Nephron (organoid): Measurements from ENCODE around the gene ALDH16A1.

Experiments
- H3K27ac Mint-ChIP-seq, 3 experiments: 2 replicates each; pipeline ENCODE4 v1.8.0; 2020; ENCODE audit warnings: mixed read lengths in 3 of 3, mild to moderate bottlenecking in 2 of 3, moderate library complexity in 1 of 3
- H3K27me3 Mint-ChIP-seq: 2 replicates; pipeline ENCODE4 v1.8.0; 2021; ENCODE audit warnings: low read depth, mild to moderate bottlenecking, moderate library complexity, mixed read lengths
- H3K36me3 Mint-ChIP-seq: 2 replicates; pipeline ENCODE4 v1.8.0; 2020; ENCODE audit warnings: low read depth, mixed read lengths
- H3K4me1 Mint-ChIP-seq: 2 replicates; pipeline ENCODE4 v1.8.0; 2020; ENCODE audit warnings: mixed read lengths
- H3K4me3 Mint-ChIP-seq, 3 experiments: 2 replicates each; pipeline ENCODE4 v1.8.0; 2020; ENCODE audit warnings: mild to moderate bottlenecking in 3 of 3, mixed read lengths in 3 of 3, moderate library complexity in 2 of 3
- H3K9me3 Mint-ChIP-seq: 2 replicates; pipeline ENCODE4 v1.8.0; 2020; ENCODE audit warnings: mixed read lengths
- TF ChIP-seq, protein P1 (sequence below), 3 experiments: fragments of 200-600 bp; sonication (generic); IDR thresholded peaks; one replicate each; pipeline ENCODE4 v1.5.0; 2021; ENCODE audit warnings: antibody characterized with exemption in 3 of 3; ENCODE audit not compliant: unreplicated experiment in 3 of 3

The ALDH16A1 gene

DNA sequence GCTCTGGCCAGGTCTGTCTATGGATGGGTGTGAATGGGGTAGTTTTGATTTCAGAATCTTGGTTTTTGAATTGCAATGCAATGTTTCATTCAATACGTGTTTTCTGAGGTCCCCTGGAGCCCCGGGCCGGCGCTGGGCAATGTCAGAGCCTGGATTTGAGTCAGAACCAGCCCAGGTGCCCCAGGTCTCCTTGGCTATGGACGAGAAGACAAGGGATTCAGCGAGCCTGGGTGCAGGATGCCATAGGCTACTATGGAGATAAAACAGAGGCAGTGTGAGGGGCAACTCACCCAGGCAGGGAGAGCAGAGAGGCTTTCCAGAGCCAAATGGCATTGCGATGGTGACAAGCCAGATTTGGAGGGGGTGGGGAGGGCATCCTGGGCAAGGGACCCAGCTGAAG lies 33.2 kb downstream of the ALDH16A1 start:
- Mint-ChIP-seq H3K9me3 (no peaks in the 10 kb centered on the region), H3K4me3 (peak overlapping the region in 2 of 3 experiments; percentile 41 to 56), H3K27ac (peak overlapping the region; percentile 51 to 78 (median 56)), H3K36me3 (peaks cover 31% of the 10 kb centered on the region), H3K4me1 (peaks cover 20% of the 10 kb centered on the region), H3K27me3 (no peaks in the 10 kb centered on the region)
- TF ChIP-seq, protein P1, sequence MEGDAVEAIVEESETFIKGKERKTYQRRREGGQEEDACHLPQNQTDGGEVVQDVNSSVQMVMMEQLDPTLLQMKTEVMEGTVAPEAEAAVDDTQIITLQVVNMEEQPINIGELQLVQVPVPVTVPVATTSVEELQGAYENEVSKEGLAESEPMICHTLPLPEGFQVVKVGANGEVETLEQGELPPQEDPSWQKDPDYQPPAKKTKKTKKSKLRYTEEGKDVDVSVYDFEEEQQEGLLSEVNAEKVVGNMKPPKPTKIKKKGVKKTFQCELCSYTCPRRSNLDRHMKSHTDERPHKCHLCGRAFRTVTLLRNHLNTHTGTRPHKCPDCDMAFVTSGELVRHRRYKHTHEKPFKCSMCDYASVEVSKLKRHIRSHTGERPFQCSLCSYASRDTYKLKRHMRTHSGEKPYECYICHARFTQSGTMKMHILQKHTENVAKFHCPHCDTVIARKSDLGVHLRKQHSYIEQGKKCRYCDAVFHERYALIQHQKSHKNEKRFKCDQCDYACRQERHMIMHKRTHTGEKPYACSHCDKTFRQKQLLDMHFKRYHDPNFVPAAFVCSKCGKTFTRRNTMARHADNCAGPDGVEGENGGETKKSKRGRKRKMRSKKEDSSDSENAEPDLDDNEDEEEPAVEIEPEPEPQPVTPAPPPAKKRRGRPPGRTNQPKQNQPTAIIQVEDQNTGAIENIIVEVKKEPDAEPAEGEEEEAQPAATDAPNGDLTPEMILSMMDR (IDR thresholded peaks at IDR 0.05; ENCODE audit: unreplicated experiment in 3 of 3): no peak

DNA sequence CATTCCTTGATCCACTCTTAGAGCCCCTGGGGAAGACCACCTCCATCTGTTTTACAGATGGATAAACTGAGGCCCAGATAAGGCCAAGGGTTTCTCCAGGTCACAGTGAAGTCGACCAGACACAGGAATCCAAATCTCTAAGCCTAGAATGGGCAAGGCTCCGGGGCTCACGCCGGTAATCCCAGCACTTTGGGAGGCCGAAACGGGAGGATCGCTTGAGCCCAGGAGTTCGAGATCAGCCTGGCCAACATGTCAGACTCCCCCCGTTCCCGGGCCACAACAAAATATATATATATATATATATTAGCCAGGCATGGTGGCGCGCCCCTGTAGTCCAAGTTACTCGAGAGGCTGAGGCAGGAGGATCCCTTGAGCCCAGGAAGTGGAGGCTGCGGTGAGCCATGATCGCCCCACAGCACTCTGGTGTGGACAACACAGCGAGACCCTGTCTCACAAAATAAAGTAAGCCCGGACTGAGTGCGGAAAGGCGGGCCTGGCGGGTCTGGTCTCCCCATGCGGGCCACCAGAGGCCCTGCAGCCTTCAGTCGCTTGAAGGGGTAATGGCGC lies 33.8 kb downstream of the ALDH16A1 start:
- Mint-ChIP-seq H3K9me3 (no peaks in the 10 kb centered on the region), H3K27ac (peak overlapping the region; percentile 86 to 95 (median 90)), H3K36me3 (peaks cover 35% of the 10 kb centered on the region), H3K27me3 (no peaks in the 10 kb centered on the region), H3K4me3 (peak overlapping the region; percentile 97 to 99 (median 99)), H3K4me1 (peaks cover 20% of the 10 kb centered on the region)
- TF ChIP-seq, protein P1 (IDR thresholded peaks at IDR 0.05; ENCODE audit: unreplicated experiment in 3 of 3): peak in 1 of 3 experiments; percentile 17

DNA sequence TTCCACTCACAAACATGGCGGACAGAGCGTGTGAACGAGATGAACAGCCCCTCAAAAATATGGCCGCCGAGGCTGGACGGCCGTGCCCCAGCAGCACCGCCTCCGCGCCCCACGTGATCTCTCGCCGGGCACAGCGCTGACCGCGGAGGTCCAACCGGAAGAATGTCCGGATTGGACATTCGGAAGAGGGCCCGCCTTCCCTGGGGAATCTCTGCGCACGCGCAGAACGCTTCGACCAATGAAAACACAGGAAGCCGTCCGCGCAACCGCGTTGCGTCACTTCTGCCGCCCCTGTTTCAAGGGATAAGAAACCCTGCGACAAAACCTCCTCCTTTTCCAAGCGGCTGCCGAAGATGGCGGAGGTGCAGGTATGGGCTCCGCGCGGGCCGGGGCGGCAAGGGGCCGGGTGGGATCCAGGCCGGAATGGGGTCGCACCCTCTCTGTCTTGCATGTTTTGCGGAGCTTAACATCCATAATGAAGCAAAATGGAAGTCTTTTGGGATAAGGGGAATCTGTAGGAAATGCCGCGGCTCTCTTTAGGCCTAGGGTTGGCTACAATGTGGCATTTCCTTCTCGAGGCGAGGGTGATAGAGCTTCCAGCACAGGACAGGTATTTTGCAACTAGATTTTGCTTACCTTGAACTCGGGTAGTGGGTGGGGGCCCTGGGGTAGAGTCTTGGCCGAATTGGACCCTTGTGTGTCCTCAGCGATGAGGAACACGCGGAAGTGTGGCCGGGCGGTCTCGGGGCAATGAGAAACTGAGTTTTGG lies 34.4 kb downstream of the ALDH16A1 start, which contains the start of gene RPL13A:
Gene RPL13A (plus strand): TSS at position 332 of the 769 bp plus-strand sequence. CDS start 22 bp downstream, at position 354.
- Mint-ChIP-seq H3K4me3 (peak within 1 kb of the TSS; percentile 97 to 99 (median 99)), H3K4me1 (peaks cover 20% of the 10 kb centered on the region), H3K9me3 (no peaks in the 10 kb centered on the region), H3K36me3 (peaks cover 42% of the 10 kb centered on the region), H3K27me3 (no peaks in the 10 kb centered on the region), H3K27ac (peak within 1 kb of the TSS; percentile 86 to 95 (median 90))
- TF ChIP-seq, protein P1 (IDR thresholded peaks at IDR 0.05; ENCODE audit: unreplicated experiment in 3 of 3): no peak

DNA sequence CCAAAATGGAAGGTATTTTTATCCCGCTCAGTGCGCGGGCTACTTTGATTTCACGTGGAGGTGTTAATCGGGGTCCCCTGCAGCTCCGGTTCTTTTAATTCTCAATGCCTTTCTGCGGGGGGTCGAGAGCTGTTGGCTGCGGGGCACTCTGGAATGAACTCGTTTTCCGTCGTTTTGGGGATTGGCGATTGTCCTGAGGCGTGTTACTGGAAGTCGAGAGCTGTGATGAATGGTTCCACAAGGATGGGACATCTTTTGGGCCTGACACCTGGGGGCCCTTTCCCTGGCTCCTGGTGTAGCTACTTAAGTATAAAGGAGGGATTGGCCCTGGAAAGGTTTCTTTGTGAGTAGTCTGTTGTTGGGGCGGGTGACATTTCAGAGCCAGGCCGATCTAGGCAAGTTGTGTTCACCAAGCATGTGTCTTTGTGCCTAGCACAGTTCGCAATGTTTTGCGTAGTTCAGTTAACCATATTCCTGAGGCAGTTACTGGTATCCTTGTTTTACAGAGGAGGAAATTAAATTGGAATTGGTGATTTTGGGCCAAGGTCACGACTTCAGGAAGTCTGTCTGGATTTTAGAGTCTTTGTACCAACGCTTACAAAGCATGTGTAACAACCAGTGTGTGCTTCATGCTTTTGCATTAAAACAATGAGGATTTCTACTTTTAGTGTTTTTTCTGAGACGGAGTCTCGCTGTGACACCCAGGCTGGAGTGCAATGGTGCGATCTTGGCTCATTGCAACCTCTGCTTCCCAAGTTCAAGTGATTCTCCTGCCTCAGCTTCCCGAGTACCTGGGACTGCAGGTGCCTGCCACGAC lies 35.2 kb downstream of the ALDH16A1 start:
- H3K36me3 Mint-ChIP-seq: peaks cover 50% of the 10 kb centered on the region
- peak overlapping the region; percentile 86 to 95 (median 90) for H3K27ac Mint-ChIP-seq
- H3K4me3 Mint-ChIP-seq: peak overlapping the region; percentile 97 to 99 (median 99)
- H3K27me3 Mint-ChIP-seq: no peaks in the 10 kb centered on the region
- H3K9me3 Mint-ChIP-seq: no peaks in the 10 kb centered on the region
- peaks cover 20% of the 10 kb centered on the region for H3K4me1 Mint-ChIP-seq
- TF ChIP-seq, protein P1 (IDR thresholded peaks at IDR 0.05; ENCODE audit: unreplicated experiment in 3 of 3): no peak

GRCh38 chr19:49488863-49489537 lies 36.0 kb downstream of the ALDH16A1 start:
- H3K9me3 Mint-ChIP-seq: no peaks in the 10 kb centered on the region
- peak overlapping the region; percentile 86 to 95 (median 90) for H3K27ac Mint-ChIP-seq
- peaks cover 20% of the 10 kb centered on the region for H3K4me1 Mint-ChIP-seq
- no peaks in the 10 kb centered on the region for H3K27me3 Mint-ChIP-seq
- TF ChIP-seq, protein P1 (IDR thresholded peaks at IDR 0.05; ENCODE audit: unreplicated experiment in 3 of 3): no peak
- H3K36me3 Mint-ChIP-seq: peaks cover 50% of the 10 kb centered on the region
- H3K4me3 Mint-ChIP-seq: peak overlapping the region; percentile 97 to 99 (median 99)
